ENCODE measurements around the gene MICALL1. TPM values are rescaled to one million over a fixed set of nuclear protein-coding genes. Genes with fewer than 3 reads are reported as not detected.
A peak's percentile ranks its signal among the peaks of the same experiment; 100 is the strongest.
"Not testable (repeated sequence)": the region's sequence is repeated elsewhere in the genome, so short reads cannot be mapped to it uniquely, and the experiment has no call there.

MICALL1 gene
- polyA plus RNA-seq, 4 donors: 28.3 to 32.4 (median 30.1) TPM

- DNase-seq (ENCODE audit: low read depth in 4 of 4, low spot score in 2 of 4): peak; percentile 86 to 95 (median 90)
These were observed 47.5 kb downstream of the MICALL1 start, which contains the start of the genes C22orf23 and POLR2F for GRCh38 chr22:37953437-37954179. TSS of gene C22orf23 (minus strand) at chr22:37953601. CDS start at chr22:37953149, 452 bp downstream. TSS of gene POLR2F (plus strand) at chr22:37953699. CDS start at chr22:37953788, 89 bp downstream.

DNA sequence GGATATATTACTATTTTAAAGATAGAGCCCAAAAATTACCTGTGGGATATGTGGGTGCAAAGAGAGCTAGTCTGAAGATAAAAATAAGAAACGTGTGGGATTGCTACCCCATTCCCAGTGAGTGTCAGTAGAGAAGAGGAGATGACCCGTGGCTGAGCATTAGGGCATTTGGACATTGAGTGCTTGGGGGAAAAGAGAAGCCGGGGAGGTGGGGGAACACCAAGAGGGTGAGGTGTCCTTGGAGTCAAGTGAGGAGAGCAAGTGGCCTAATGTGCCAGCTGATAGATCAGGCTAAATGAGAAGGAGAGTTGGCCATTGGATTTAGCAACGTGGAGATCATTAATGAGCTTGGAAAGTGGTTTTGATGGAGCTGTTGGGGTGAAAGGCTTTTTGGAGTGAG lies 48.6 kb downstream of the MICALL1 start:
- no peak for DNase-seq (ENCODE audit: low read depth in 4 of 4, low spot score in 2 of 4)

GRCh38 chr22:37955825-37956397 lies 49.8 kb downstream of the MICALL1 start:
- not testable (repeated sequence) for DNase-seq (ENCODE audit: low read depth in 4 of 4, low spot score in 2 of 4)

- no peak for DNase-seq (ENCODE audit: low read depth in 4 of 4, low spot score in 2 of 4)
These were observed 51.1 kb downstream of the MICALL1 start for GRCh38 chr22:37957232-37957631.

DNA sequence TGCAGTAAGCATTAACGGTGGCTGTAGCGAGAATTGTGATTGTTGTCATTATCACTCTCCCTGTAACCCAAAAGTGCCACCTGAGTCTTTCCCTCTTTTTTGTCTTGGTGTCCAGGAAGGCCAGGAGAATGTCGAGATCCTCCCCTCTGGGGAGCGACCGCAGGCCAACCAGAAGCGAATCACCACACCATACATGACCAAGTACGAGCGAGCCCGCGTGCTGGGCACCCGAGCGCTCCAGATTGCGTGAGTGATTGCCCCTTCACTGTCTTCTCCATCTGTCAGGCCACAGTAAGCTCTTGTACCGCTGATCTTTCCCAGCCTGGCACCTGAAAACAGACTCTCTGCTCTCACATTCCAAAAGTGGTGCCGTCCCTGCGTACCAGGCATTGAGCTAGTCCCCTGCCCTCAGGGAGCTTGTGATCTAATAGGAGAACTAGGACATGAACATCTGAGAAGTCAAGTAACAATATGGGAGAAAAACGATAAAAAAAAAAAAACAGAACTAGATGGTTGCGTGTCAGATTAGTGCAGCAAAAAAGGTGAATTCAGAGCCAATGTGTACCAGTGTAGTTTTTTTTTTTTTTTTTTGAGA lies 53.2 kb downstream of the MICALL1 start:
- no peak for DNase-seq (ENCODE audit: low read depth in 4 of 4, low spot score in 2 of 4)

- DNase-seq (ENCODE audit: low read depth in 4 of 4, low spot score in 2 of 4): no peak
These were observed 55.0 kb downstream of the MICALL1 start for GRCh38 chr22:37961062-37961461.

GRCh38 chr22:37965940-37966664 lies 60.0 kb downstream of the MICALL1 start:
- no peak for DNase-seq (ENCODE audit: low read depth in 4 of 4, low spot score in 2 of 4)

DNA sequence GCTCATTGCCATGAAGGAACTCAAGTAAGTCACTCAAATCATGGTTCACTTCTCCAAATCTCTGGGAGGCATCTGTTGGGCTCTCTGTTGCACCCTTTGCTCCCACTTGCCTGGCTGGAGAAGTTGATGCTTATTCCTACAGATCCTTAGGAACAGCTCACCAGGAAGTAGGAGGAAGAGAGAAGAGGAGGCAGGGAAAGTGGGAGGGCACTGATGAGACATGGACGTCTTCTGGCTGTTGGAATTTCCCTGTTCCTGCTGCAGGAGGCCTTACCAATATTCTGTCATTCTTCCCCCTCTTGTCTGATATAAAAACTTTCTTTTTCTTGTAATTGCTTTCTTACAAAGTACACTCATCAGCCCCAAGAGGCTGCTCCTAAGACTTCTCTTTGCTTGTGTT lies 61.0 kb downstream of the MICALL1 start:
- no peak for DNase-seq (ENCODE audit: low read depth in 4 of 4, low spot score in 2 of 4)

GRCh38 chr22:37967637-37968451 lies 61.7 kb downstream of the MICALL1 start:
- DNase-seq (ENCODE audit: low read depth in 4 of 4, low spot score in 2 of 4): no peak

DNA sequence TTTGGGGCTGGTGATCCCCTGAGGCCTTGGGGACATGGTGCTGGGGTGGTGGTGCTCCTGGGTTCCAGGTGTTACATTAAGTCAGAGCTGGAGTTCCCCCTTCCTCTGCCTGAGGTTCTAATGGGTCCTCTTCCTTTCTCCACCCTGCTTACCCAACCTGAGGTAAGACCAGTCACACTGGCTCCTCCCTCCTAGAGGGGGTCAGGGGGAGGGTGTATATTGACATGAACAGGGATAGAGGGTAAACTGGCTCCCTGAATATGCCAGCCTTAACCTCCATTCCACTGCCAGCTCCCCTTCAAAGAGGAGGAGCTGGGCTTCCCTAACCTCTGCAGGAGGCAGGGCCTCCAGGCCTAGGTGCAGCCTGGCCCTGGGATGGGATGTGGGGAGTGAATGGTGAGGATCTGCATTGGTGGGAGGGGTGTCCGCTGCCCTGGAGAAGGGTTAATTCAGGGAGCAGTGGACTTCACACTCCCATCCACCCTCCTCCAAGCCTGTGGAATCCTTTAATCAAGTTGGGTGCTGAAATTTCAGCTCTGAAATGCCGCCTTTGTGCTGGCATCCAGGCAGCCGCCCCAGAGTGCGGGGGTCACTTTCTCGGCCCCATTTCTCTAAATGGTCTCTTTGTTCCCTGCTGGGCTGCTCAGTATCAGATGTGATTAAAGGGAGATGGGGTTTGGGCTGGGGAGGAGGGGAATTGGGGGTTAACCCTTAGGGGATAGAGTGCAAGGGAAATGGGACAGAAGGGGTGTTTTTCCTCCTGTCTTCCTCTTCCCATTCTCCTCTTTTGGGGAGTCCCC lies 62.6 kb downstream of the MICALL1 start:
- no peak for DNase-seq (ENCODE audit: low read depth in 4 of 4, low spot score in 2 of 4)

GRCh38 chr22:37970864-37971263 lies 64.8 kb downstream of the MICALL1 start:
- DNase-seq (ENCODE audit: low read depth in 4 of 4, low spot score in 2 of 4): no peak

DNA sequence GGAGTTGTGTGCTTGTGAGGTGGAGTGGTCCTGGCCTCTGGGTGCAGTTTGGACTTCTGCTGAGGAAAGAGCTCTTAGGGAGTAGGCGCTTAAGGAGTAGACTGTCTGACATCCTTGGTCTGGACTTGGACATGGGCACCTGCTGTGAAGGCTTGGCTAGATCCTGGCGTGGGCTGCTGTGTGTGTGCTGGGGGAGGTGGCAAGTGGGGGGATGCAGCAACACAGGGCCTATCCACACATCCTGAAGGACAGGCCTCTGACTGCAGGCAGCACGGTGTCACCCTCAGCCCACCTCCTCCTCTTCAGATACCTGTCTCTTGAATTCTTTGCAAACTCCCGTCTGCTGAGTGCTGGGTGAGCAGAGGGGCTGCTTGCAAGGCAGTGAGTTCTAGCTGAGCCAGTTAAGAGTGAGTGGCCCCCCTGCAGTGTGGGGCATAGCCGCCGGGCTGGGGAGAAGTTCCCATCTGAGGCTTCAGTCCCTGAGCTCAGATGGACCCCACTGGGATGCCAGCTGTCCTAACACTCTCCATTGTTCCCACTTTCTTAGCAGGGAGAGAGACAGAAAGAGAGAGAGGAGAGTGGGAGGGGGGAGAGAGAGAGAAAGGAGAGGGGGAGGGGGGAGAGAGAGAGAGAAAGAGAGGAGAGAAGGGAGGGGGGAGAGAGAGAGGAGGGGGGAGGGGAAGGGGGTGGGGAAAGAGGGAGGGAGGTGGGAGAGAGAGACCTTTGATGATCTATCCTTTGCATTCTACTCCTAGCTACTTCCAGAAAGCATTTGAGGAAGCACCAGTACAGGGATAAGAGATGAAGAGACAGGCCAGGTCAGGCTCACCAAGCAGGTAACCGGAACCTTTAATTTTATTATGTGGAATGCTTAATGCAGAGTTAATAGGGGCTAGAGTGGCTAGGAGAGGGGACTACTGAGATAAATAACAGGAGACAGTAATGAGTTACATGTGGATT lies 65.7 kb downstream of the MICALL1 start:
- DNase-seq (ENCODE audit: low read depth in 4 of 4, low spot score in 2 of 4): no peak

- no peak for DNase-seq (ENCODE audit: low read depth in 4 of 4, low spot score in 2 of 4)
These were observed 66.4 kb downstream of the MICALL1 start for GRCh38 chr22:37972527-37972926.

DNA sequence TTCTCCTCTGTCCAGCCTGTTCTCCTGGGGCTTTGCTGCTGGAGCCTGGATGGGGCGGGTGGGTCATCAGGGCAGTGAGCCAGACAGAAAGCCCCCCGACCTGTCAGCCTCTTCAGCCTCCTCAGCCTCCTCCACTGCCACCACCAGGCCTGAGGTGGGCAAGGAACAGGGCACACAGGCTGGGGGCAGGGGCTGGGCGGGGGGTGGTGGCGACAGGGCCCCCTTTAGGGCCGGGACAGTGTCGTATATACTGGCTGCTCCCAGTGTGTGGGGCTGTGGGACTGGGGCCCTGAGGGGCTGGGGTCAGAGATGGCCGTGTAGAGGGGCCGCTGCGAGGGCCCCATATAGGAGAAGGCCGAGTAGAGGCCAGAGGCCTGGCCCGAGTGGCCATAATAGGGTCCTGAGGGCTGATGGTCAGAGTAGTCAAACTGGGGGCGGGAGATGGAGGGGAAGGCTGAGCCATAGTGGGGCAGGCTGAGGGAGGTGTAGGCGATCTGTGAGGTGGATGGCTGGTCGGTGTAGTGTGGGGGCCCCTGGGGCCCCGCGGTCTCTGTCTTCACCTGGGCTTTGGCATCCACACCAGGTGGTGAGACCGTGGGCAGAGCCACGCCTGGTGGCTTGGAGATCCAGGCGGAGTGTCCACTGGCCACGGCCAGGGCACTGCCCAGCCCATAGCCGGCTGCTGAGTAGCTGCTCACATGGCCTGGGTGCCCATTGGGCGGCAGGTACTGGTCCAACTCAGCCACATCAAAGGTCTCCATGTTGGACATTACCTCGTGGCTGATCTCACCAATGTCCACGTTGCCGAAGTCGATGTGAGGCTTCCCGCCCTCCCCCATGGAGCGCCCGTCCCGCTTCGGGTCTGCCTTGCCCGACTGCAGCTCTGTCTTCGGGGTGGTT lies 67.4 kb downstream of the MICALL1 start:
- no peak for DNase-seq (ENCODE audit: low read depth in 4 of 4, low spot score in 2 of 4)

- DNase-seq (ENCODE audit: low read depth in 4 of 4, low spot score in 2 of 4): no peak
These were observed 69.1 kb downstream of the MICALL1 start for GRCh38 chr22:37975153-37975552.

DNA sequence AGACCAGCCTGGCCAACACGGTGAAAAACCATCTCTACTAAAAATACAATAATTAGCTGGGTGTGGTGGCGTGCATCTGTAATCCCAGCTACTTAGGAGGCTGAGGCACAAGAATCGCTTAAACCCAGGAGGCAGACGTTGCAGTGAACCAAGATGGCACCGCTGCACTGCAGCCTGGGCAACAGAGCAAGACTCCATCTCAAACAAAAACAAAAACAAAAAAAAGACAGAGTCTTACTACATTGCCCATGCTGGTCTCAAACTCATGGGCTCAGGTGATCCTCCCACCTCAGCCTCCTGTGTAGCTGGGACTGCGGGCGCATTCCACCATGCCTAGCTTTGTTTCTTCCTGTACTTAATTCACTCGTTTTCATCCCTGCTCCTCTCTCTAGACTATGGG lies 69.9 kb downstream of the MICALL1 start:
- not testable (repeated sequence) for DNase-seq (ENCODE audit: low read depth in 4 of 4, low spot score in 2 of 4)

GRCh38 chr22:37976547-37976946 lies 70.5 kb downstream of the MICALL1 start:
- no peak for DNase-seq (ENCODE audit: low read depth in 4 of 4, low spot score in 2 of 4)

Data from left renal cortex interstitium (tissue), 4 donors.